AG20443 (cell line): Measurements from ENCODE around the gene HSPA2.
"Not testable (repeated sequence)": the region's sequence is repeated elsewhere in the genome, so short reads cannot be mapped to it uniquely, and the experiment has no call there.

Experiments used
- DNase-seq: peaks from one replicate; pipeline ENCODE4 v3.0.0; 2012; ENCODE audit warnings: low spot score, mixed read lengths

Gene HSPA2

GRCh38 chr14:64515053-64515452 is 25.5 kb upstream of the HSPA2 start:
- no peak for DNase-seq

- no peak for DNase-seq
Measured at GRCh38 chr14:64516969-64517368, 23.6 kb upstream of the HSPA2 start.

DNA sequence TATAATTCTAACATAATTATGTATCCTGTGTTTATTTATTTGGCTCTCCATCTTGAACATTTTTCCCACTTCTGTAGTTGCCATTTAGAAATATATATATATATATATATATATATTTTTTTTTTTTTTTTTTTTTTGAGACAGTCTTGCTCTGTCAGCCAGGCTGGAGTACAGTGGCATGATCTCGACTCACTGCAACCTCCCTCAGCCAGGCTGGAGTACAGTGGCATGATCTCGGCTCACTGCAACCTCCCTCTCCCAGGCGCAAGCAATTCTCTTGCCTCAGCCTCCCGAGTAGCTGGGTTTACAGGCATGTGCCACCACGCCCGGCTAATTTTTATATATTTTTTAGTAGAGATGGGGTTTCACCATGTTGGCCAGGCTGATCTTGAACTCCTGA is 22.9 kb upstream of the HSPA2 start:
- DNase-seq, result not testable (repeated sequence)

DNA sequence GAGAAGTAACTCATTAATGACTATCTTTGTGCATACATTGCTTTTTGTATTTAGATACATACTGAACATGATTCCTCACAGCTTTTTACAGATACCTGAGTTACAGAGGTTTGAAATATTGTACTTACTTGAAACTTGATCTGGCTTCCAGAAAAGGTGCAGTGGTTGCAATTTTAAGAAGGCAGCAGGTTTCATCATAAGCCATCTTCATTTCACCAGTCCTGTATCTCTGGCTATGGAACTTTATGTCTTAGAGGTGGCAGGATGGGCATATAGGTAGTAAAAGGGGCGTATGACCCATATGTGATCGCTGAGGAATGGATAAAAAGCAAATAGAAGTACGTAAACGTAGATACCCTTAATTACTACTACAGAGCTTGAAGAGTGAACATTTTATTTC is 22.3 kb upstream of the HSPA2 start:
- no peak for DNase-seq

DNA sequence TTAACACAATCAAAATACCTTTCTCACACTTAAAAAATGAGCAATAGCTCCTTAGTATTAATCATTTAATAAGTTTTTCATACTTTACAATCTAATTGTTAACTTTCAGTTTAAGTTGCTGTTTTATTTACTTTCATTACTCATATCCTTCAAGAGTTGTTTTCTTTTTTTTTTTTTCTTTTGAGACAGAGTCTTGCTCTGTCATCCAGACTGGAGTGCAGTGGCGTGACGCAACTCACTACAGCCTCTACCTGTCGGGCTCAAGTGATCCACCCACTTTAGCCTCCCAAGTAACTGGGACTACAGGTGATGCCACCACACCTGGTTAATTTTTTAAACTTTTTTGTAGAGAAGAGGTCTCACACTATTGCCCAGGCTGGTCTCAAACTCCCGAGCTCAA is 19.8 kb upstream of the HSPA2 start:
- no peak for DNase-seq

GRCh38 chr14:64522591-64523355 is 17.8 kb upstream of the HSPA2 start:
- no peak for DNase-seq

GRCh38 chr14:64525354-64525753 is 15.2 kb upstream of the HSPA2 start:
- DNase-seq, result no peak

- DNase-seq, result no peak
Measured at GRCh38 chr14:64531567-64531966, 9.0 kb upstream of the HSPA2 start.

- peak; percentile 20 for DNase-seq
Measured at GRCh38 chr14:64536488-64537245, 3.9 kb upstream of the HSPA2 start.

- no peak for DNase-seq
Measured at GRCh38 chr14:64541261-64541971, 875 bp downstream of the HSPA2 start.

GRCh38 chr14:64541972-64542835 is 1.7 kb downstream of the HSPA2 start:
- no peak for DNase-seq

- DNase-seq, result no peak
Measured at GRCh38 chr14:64542836-64543201, 2.3 kb downstream of the HSPA2 start.

DNA sequence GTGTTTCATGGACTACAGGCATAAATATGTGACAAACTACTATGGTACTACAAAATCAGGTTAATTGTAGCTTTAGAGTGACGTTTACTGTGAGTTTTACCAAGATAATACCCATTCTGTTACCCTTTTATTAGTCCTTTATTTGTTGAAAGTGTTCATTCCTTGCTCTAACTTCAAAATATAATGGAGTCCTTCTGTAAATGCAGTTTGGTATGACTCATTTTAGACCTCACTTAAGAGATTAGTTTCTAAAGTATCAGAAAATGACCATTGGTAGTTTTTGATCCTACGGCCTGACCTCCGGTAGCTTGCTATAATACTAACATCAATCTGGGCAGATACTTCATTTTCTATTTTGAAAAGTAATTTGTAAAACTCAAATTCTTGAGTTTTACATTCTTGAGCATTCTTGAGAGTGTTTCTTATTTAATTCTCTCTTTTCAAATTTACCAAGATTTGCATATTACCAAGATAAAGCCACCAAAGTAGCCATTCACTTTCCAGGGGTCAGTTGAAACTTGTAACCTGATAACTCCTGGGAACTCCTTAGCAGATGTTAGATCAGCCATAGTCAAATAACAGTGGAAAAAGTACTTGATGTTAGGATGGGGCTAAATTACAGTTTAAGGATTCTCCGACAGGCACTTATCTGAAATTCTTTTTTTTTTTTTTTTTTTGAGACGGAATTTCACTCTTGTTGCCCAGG is 4.2 kb downstream of the HSPA2 start:
- DNase-seq, result no peak

GRCh38 chr14:64549016-64549415 is 8.5 kb downstream of the HSPA2 start:
- no peak for DNase-seq

DNA sequence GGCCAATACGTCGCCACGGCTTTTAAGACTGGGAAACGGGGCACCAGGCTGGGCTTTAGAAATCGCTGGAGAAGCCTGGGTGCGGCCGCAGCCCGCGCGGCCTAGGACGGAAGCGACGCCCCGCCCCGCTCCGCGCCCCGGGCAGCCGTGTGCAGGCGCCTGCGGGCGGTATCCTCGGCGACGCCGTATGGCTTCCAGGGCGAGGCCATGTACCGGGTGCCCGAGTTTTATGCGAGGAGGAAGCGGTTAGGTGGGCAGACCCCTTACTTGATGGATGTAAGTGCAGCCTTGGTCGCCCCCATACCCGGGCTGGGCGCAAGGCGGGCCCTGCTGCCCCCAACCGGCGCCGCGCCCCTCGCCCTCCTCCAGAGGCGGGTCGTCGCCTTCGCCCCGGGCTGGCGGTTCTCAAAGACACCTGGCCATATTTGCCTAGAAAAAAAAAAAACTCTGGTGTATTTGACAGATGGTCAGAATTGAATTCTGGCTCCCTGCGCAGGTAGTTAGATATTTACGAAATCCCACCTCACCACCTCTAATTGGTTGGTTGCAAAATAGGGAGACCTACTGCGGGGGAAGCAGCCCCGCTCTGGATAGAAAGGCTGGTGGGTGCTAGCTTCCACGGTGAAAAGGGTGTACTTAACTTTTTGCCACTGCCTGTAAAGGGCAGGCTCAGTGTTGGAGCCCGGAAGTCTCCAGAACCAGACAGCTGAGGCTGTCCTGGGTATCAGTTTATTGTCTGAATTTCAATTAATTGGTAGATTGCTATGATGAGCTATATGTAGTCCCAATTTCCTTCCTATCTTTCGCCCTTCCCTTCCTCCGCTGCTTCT is 9.5 kb downstream of the HSPA2 start, which contains the start of gene PPP1R36:
Gene PPP1R36, plus strand, starts transcription at position 171 of the 830 bp plus-strand sequence. Its CDS starts 37 bp downstream, at position 208.
- peak; percentile 81 for DNase-seq

DNA sequence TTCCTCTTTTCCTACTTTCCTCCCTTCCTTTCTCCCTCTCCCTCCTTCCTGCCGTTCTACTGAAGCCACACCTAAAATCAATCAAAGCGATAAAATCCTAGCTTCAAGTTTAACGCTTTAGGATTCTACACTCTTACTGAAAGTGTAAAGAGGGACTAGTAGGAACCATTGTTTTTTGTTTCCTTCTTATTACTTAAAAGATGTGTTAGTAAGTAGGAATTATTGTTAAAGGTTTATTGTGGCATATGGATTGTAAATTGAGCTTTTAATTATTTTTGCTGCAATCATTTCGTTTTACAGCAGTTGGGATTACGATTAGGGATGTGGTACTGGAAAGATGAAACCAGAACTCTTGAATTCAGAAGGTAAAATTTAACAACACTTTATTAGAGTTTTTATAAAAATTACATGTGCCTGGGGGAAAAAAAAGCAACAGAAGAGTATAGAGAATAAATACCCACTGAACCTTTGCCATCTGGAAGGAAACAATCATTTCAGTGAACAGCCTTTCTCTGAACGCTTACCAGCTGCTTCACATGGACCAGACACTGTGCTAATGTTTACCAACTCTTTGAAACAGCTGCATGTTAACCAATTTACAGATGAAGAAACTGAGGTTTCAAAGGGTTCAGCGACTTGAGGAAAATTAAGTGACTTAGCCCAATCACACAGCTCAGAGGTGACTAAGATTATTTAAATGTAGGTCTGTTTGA is 10.2 kb downstream of the HSPA2 start:
- no peak for DNase-seq

DNA sequence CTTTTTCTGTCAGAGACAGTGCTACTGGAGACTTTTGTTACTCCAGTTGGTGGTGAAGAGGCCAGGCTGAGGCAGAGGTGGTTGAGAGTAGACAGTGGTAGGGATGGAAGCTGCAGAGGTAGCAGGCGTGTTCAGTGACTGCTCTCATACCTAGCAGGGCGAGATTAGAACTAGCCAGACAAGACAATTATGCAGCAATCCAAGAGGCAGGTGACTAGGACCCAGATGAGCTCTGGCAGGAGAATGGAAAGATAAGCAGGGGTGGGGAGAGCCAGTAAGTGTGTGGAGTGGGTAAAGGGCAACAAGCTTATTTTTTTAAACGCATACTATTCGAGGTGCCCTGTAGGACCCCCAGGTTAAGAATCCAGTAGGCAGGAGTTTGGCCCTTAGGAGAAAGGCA is 14.0 kb downstream of the HSPA2 start:
- no peak for DNase-seq

- DNase-seq, result no peak
Measured at GRCh38 chr14:64556526-64556925, 16.0 kb downstream of the HSPA2 start.

- DNase-seq, result not testable (repeated sequence)
Measured at GRCh38 chr14:64558216-64558615, 17.7 kb downstream of the HSPA2 start.

- DNase-seq, result no peak
Measured at GRCh38 chr14:64561631-64562030, 21.1 kb downstream of the HSPA2 start.
